ENCODE results near the gene POLR3K. TPM values are rescaled to one million over a fixed set of nuclear protein-coding genes. Genes with fewer than 3 reads are reported as not detected.
A peak's percentile ranks its signal among the peaks of the same experiment; 100 is the strongest.

POLR3K gene
- total RNA-seq, result 10 to 100 TPM; 19.9 to 21.7 TPM
- polyA plus RNA-seq, result 10 to 100 TPM; 41.5 to 43.1 TPM

DNA sequence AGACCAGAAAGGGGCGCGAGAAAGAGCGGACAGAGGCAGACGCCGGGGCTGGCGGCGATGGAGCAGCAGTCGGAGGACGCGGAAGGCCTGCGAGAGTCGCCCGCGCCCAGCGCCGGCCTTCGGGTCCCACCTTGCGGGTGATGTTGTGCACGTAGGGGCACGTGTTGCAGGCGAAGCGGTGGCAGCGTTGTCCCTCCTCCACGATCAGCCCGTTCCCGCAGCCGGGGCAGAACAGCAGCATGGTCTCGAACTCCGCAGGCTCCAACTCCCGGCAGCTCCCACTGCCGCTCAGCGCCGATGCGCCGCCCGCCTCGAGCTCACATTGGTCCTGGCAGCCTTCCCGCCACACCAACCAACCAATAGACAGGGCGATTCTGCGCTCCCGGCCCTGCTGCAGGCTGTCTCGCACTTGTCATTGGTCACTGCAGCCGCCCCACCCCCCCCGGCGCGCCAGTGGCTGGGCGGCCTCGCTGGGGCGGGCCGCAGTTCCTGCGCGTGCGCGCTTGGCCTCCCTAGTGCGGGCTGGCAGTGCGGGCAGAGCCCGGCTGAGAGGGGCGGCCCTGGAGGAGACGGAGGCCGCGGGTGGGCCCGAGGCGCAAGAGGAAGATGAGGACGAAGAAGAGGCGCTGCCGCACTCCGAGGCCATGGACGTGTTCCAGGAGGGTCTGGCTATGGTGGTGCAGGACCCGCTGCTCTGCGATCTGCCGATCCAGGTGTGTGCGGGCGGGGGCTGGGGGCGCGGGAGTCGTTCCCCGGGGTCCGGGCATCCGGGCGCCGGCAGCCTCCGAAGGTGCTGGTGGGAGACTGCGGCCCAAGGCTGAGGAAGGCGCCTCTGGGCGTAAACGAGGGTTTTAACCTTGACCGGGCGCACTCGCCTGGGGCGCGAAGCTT is at the start of gene POLR3K, which contains the start of gene SNRNP25:
POLR3K (minus strand) TSS at position 263 of the 891 bp plus-strand sequence; CDS start at position 241, 22 bp downstream.
SNRNP25 (plus strand) TSS at position 483 of the 891 bp plus-strand sequence; CDS start at position 672, 189 bp downstream.
- Histone ChIP-seq H3K4me3 (ENCODE audit: low read length in 2 of 2) (peak within 1 kb of the TSS; percentile 79 to 84), H3K9me3 (ENCODE audit: control insufficient read depth in 1 of 2, low read length in 2 of 2) (no peaks in the 10 kb centered on the region), H3K27ac (ENCODE audit: low read depth, low read length) (peak within 1 kb of the TSS; percentile 60), H3K36me3 (ENCODE audit: insufficient read depth, low read length) (peaks cover 11% of the 10 kb centered on the region), H3K4me1 (ENCODE audit: insufficient read depth, low read length) (peaks cover 29% of the 10 kb centered on the region), H3K27me3 (ENCODE audit: insufficient read depth, low read length) (no peaks in the 10 kb centered on the region)
- CTCF ChIA-PET (ENCODE audit: partially characterized antibody), result interaction anchor here (0.6 to 2.1 kb wide), 8 partner anchors 9 to 371 kb away, joined by 3 to 10 read pairs (median 6); partner anchors contain the start of gene RAB11FIP3
- intact Hi-C loops (cut with micrococcal nuclease), result loop anchor here (1.0 kb wide), 3 partner anchors 25 to 299 kb away; partner anchors contain the start of genes AXIN1 and MPG
- DNase-seq, result peak; percentile 96 to 98 (median 97)
- Mint-ChIP-seq H3K4me1 (peaks cover 16 to 40% (median 24%) of the 10 kb centered on the region in 4 donors), H3K27me3 (no peaks in the 10 kb centered on the region), H3K36me3 (peaks cover 14 to 24% of the 10 kb centered on the region in 2 donors), H3K9me3 (peaks cover 0 to 2% (median 0%) of the 10 kb centered on the region in 8 donors), H3K4me3 (peak within 1 kb of the TSS; percentile 90 to 99 (median 97)), H3K27ac (peak within 1 kb of the TSS; percentile 84 to 96 (median 94))
- POLR2A ChIA-PET (ENCODE audit: partially characterized antibody), result interaction anchor here (1.0 to 2.1 kb wide), 7 partner anchors 8 to 302 kb away, joined by 3 to 22 read pairs (median 4); partner anchors contain the start of genes FAM234A and MPG

DNA sequence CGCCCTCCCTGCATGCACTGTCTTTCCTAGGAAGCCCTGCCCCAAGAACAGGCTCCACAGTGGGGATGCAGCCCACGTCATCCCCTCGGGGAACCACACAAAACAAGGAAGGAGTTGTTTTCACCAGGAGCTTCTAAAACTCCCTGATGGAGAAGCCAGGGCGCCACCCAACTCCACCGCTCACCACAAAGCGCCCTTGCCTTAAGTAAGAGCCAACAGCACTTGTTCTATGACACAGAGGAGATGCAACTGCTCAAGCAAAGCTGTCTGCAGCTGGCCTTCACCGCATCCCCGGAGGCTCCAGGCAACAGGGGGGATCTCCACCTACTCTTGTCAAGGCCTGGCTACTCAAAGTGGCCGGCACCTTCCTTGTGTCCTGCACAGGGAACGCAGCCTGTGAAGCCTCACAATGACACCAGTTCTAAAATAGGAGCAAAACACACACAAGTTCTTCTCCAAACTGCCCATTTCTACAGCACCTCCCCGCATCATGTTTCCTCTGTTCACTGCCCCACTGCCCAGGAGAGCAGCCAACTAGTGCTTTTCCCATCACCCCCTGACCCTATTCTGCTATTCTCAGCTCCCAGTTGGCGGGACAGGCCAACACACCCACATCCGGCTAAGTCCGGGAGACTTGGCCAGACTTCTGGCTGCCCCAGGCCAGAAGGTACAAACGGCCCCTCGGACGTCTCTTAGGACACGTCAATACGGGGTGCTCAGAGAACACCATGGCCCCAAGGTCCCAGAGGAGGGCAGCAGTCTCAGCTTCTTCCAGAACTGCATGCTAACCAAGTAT is 48.9 kb upstream of the POLR3K start:
- Mint-ChIP-seq H3K4me3 (no peak overlapping the region), H3K27ac (no peak overlapping the region), H3K4me1 (peaks cover 1 to 6% (median 4%) of the 10 kb centered on the region in 4 donors), H3K9me3 (no peaks in the 10 kb centered on the region), H3K36me3 (peaks cover 14 to 28% of the 10 kb centered on the region in 2 donors), H3K27me3 (no peaks in the 10 kb centered on the region)
- peaks cover 4% of the 10 kb centered on the region for H3K4me1 ChIP-seq (ENCODE audit: insufficient read depth, low read length)
- no peaks in the 10 kb centered on the region for H3K9me3 ChIP-seq (ENCODE audit: control insufficient read depth in 1 of 2, low read length in 2 of 2)
- H3K36me3 ChIP-seq (ENCODE audit: insufficient read depth, low read length), result peaks cover 10% of the 10 kb centered on the region
- no peaks in the 10 kb centered on the region for H3K27me3 ChIP-seq (ENCODE audit: insufficient read depth, low read length)
- POLR2A ChIA-PET (ENCODE audit: partially characterized antibody), result no interaction called here
- H3K4me3 ChIP-seq (ENCODE audit: low read length in 2 of 2), result no peak overlapping the region
- intact Hi-C loops (cut with micrococcal nuclease), result no loop called here
- H3K27ac ChIP-seq (ENCODE audit: low read depth, low read length), result no peak overlapping the region
- CTCF ChIA-PET (ENCODE audit: partially characterized antibody), result interaction anchor here (2.2 kb wide), 1 partner anchor 37 kb away, joined by 7 read pairs; no protein-coding TSS in a partner anchor
- no peak for DNase-seq

DNA sequence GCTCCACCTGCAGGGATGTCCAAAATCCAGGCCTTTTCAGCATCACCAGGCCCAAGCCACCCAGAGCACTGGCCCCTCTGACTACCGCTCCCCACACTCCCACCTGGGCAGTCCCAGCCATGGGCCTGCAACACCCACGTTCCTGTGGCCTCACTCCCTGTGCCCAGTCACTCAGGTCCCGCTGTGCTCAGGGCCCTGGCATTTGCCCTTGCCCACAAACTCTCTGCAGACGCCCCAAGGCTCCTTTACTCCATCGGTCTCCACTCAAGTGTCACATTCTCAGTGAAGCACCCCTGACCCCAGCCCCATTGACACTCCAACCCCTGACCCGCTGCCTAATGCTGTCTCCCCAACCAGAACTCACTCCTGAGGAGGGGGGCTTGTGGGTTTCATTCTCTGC is 48.2 kb upstream of the POLR3K start:
- no peaks in the 10 kb centered on the region for H3K4me1 ChIP-seq (ENCODE audit: insufficient read depth, low read length)
- peaks cover 10% of the 10 kb centered on the region for H3K36me3 ChIP-seq (ENCODE audit: insufficient read depth, low read length)
- peaks cover 14 to 27% of the 10 kb centered on the region in 2 donors for H3K36me3 Mint-ChIP-seq
- POLR2A ChIA-PET (ENCODE audit: partially characterized antibody), result no interaction called here
- H3K27me3 ChIP-seq (ENCODE audit: insufficient read depth, low read length), result no peaks in the 10 kb centered on the region
- H3K27ac Mint-ChIP-seq, result peak overlapping the region in 1 of 7 donors; percentile 29
- intact Hi-C loops (cut with micrococcal nuclease), result no loop called here
- H3K4me3 Mint-ChIP-seq, result peak overlapping the region in 1 of 8 donors; percentile 12
- H3K4me1 Mint-ChIP-seq, result peaks cover 3 to 6% (median 4%) of the 10 kb centered on the region in 4 donors
- DNase-seq, result no peak
- H3K4me3 ChIP-seq (ENCODE audit: low read length in 2 of 2), result no peak overlapping the region
- CTCF ChIA-PET (ENCODE audit: partially characterized antibody), result no interaction called here
- H3K27ac ChIP-seq (ENCODE audit: low read depth, low read length), result no peak overlapping the region
- no peaks in the 10 kb centered on the region for H3K9me3 Mint-ChIP-seq
- H3K27me3 Mint-ChIP-seq, result no peaks in the 10 kb centered on the region
- no peaks in the 10 kb centered on the region for H3K9me3 ChIP-seq (ENCODE audit: control insufficient read depth in 1 of 2, low read length in 2 of 2)

DNA sequence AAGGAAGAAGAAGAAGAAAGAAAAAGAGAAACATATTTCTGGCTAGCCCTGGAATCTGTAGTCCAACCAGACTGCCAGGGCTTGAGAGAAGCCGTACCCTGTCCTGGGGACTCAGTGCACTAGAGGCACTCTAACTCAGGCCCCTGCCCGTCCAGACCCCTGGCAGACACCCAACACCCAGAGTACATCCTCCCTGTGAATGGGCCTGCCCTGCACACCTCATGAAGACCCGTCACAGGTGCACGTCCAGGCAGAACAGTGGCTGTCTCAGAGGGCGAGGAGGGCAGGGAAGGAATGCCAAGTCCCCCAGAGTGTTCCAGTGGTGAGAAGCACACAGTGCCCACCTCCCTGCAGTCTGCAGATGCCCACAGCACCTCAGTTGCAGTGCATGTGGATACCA is 47.6 kb upstream of the POLR3K start:
- peaks cover 3 to 6% (median 4%) of the 10 kb centered on the region in 4 donors for H3K4me1 Mint-ChIP-seq
- Histone ChIP-seq H3K27me3 (ENCODE audit: insufficient read depth, low read length) (no peaks in the 10 kb centered on the region), H3K36me3 (ENCODE audit: insufficient read depth, low read length) (peaks cover 10% of the 10 kb centered on the region), H3K4me1 (ENCODE audit: insufficient read depth, low read length) (no peaks in the 10 kb centered on the region), H3K9me3 (ENCODE audit: control insufficient read depth in 1 of 2, low read length in 2 of 2) (no peaks in the 10 kb centered on the region), H3K4me3 (ENCODE audit: low read length in 2 of 2) (no peak overlapping the region), H3K27ac (ENCODE audit: low read depth, low read length) (no peak overlapping the region)
- DNase-seq, result no peak
- intact Hi-C loops (cut with micrococcal nuclease), result no loop called here
- no peaks in the 10 kb centered on the region for H3K9me3 Mint-ChIP-seq
- ChIA-PET POLR2A (ENCODE audit: partially characterized antibody) (no interaction called here), CTCF (ENCODE audit: partially characterized antibody) (interaction anchor here (0.6 kb wide), 1 partner anchor 504 kb away, joined by 3 read pairs; no protein-coding TSS in a partner anchor)
- no peak overlapping the region for H3K27ac Mint-ChIP-seq
- peaks cover 14 to 26% of the 10 kb centered on the region in 2 donors for H3K36me3 Mint-ChIP-seq
- H3K27me3 Mint-ChIP-seq, result no peaks in the 10 kb centered on the region
- no peak overlapping the region for H3K4me3 Mint-ChIP-seq

DNA sequence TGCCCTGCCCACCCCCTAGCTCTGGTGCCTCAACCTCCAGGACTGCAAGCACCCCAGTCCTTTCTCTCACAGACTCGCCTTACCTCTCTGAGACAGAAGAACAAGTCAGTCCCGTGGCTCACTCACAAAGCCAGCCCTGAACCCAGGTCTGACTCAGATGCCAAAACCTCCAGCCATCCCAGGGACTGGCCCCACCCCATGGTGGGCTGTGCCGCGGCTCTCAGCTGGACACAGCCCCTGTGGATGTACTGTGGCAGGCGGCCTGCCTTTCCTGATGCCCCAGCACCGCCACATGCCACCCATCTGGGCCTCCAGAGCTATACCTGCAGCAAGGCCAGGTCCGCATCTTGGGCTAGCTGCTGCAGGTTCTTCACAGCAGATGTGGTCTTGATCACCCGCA is 44.4 kb upstream of the POLR3K start:
- Mint-ChIP-seq H3K4me1 (peaks cover 3 to 6% (median 4%) of the 10 kb centered on the region in 4 donors), H3K27ac (peak overlapping the region in 1 of 7 donors; percentile 63), H3K9me3 (no peaks in the 10 kb centered on the region), H3K27me3 (no peaks in the 10 kb centered on the region), H3K4me3 (no peak overlapping the region), H3K36me3 (peaks cover 11 to 17% of the 10 kb centered on the region in 2 donors)
- no peaks in the 10 kb centered on the region for H3K4me1 ChIP-seq (ENCODE audit: insufficient read depth, low read length)
- no peak overlapping the region for H3K4me3 ChIP-seq (ENCODE audit: low read length in 2 of 2)
- intact Hi-C loops (cut with micrococcal nuclease), result loop anchor here (1.0 kb wide), 2 partner anchors 33 to 45 kb away; partner anchors contain the start of genes POLR3K and SNRNP25
- H3K9me3 ChIP-seq (ENCODE audit: control insufficient read depth in 1 of 2, low read length in 2 of 2), result no peaks in the 10 kb centered on the region
- no peaks in the 10 kb centered on the region for H3K27me3 ChIP-seq (ENCODE audit: insufficient read depth, low read length)
- H3K27ac ChIP-seq (ENCODE audit: low read depth, low read length), result no peak overlapping the region
- POLR2A ChIA-PET (ENCODE audit: partially characterized antibody), result interaction anchor here (1.2 to 2.2 kb wide), 3 partner anchors 13 to 32 kb away, joined by 3 to 8 read pairs (median 6); no protein-coding TSS in a partner anchor
- CTCF ChIA-PET (ENCODE audit: partially characterized antibody), result interaction anchor here (0.8 to 6.4 kb wide), 6 partner anchors 9 to 59 kb away, joined by 4 to 165 read pairs (median 10); no protein-coding TSS in a partner anchor
- H3K36me3 ChIP-seq (ENCODE audit: insufficient read depth, low read length), result peaks cover 5% of the 10 kb centered on the region
- DNase-seq, result no peak

DNA sequence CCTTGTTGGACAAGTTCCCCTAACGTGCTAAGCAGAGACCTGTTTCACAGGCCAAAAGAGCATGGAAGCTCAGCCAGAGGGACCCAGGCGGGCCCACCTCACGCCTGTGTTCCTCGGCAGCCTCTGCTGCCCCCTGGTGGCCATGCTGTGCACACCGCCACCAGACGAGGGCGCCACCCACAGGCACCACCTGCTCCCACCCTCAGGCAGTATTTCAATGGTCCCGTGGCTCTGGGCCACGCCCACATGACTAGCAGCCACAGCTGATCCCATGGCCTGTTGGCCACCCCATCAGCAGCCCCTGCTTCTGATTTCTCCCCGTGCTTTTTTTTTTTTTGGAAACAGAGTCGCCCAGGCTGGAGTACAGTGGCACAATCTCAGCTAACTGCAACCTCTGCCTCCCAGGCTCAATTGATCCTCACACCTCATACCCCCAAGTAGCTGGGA is 43.5 kb upstream of the POLR3K start:
- Histone ChIP-seq H3K9me3 (ENCODE audit: control insufficient read depth in 1 of 2, low read length in 2 of 2) (no peaks in the 10 kb centered on the region), H3K27me3 (ENCODE audit: insufficient read depth, low read length) (no peaks in the 10 kb centered on the region), H3K36me3 (ENCODE audit: insufficient read depth, low read length) (peaks cover 5% of the 10 kb centered on the region), H3K27ac (ENCODE audit: low read depth, low read length) (no peak overlapping the region), H3K4me3 (ENCODE audit: low read length in 2 of 2) (no peak overlapping the region), H3K4me1 (ENCODE audit: insufficient read depth, low read length) (no peaks in the 10 kb centered on the region)
- H3K36me3 Mint-ChIP-seq, result peaks cover 4 to 11% of the 10 kb centered on the region in 2 donors
- H3K9me3 Mint-ChIP-seq, result no peaks in the 10 kb centered on the region
- CTCF ChIA-PET (ENCODE audit: partially characterized antibody), result interaction anchor here (0.7 to 6.4 kb wide), 21 partner anchors 8 to 322 kb away, joined by 3 to 165 read pairs (median 5); partner anchors contain the start of genes POLR3K and SNRNP25
- DNase-seq, result peak; percentile 87 to 89 (median 87)
- POLR2A ChIA-PET (ENCODE audit: partially characterized antibody), result interaction anchor here (1.1 to 2.2 kb wide), 4 partner anchors 12 to 31 kb away, joined by 3 to 8 read pairs (median 5); partner anchors contain the start of gene MPG
- no peaks in the 10 kb centered on the region for H3K27me3 Mint-ChIP-seq
- H3K4me1 Mint-ChIP-seq, result peaks cover 3 to 6% (median 4%) of the 10 kb centered on the region in 4 donors
- H3K4me3 Mint-ChIP-seq, result no peak overlapping the region
- intact Hi-C loops (cut with micrococcal nuclease), result loop anchor here (1.0 kb wide), 2 partner anchors 32 to 44 kb away; partner anchors contain the start of genes POLR3K and SNRNP25
- peak overlapping the region in 4 of 7 donors; percentile 4 to 67 (median 60) for H3K27ac Mint-ChIP-seq

Measured in CD4-positive, alpha-beta memory T cell (primary cell).